Ovary (tissue), 9 donors: ENCODE results near the gene AMBRA1. TPM values are rescaled to one million over a fixed set of nuclear protein-coding genes. Genes with fewer than 3 reads are reported as not detected.

Experiments
- DNase-seq, 5 donors: peaks; one replicate each; pipeline ENCODE4 v3.0.0-alpha.2; 2019 to 2020
- H3K27ac ChIP-seq, 2 donors: fragments of 200-600 bp; one replicate each; pipeline versions ENCODE4 v1.5.1 to v1.8.0; 2019 to 2022
- H3K27me3 ChIP-seq: fragments of 200-600 bp; one replicate; pipeline ENCODE4 v1.8.0; 2022
- H3K36me3 ChIP-seq: fragments of 200-600 bp; sonication (generic); one replicate; pipeline ENCODE4 v1.5.1; 2019
- H3K4me1 ChIP-seq: one replicate; pipeline ENCODE4 v1.8.1; 2013; ENCODE audit warnings: mild to moderate bottlenecking, moderate library complexity; ENCODE audit not compliant: insufficient read depth
- H3K4me3 ChIP-seq: fragments of 200-600 bp; sonication (generic); one replicate; pipeline ENCODE4 v1.5.1; 2017
- H3K9me3 ChIP-seq, 2 donors: fragments of 200-600 bp in 1 of 2; sonication (generic) in 1 of 2; one replicate each; pipeline versions ENCODE4 v1.5.1 to v1.8.1; 2013 to 2019; ENCODE audit warnings: mild to moderate bottlenecking in 1 of 2, moderate library complexity in 1 of 2
- CTCF ChIP-seq, 3 donors: fragments of 450-650 bp in 2 of 3; fragments of 200-600 bp in 1 of 3; IDR thresholded peaks; one replicate each; pipeline versions ENCODE4 v1.5.1 to v1.8.0; 2016 to 2022; ENCODE audit warnings: antibody characterized with exemption in 3 of 3, mild to moderate bottlenecking in 1 of 3
- EP300 ChIP-seq: sonication (generic); formaldehyde crosslinking; IDR thresholded peaks from one replicate; pipeline ENCODE4 v1.6.1; 2017; ENCODE audit warnings: antibody characterized with exemption
- POLR2A ChIP-seq: fragments of 450-650 bp; IDR thresholded peaks from one replicate; pipeline ENCODE4 v1.6.1; 2017; ENCODE audit warnings: antibody characterized with exemption, mild to moderate bottlenecking, moderate library complexity
- WGBS, 3 donors: extraction: QIAGEN DNeasy Blood & Tissue Kit in 1 of 3; methylation state at CpG; one replicate each; pipeline versions ENCODE4 v1.1.5 to v1.1.7; 2013 to 2017; 5-methylcytosine and 5-hydroxymethylcytosine counted together
- intact Hi-C, 4 donors: fragments of 100-400 bp; cut with DNase I; formaldehyde crosslinking; loops; one replicate each; pipeline versions ENCODE4 v1.11.0 to v1.15.1; 2022 to 2023
- polyA plus RNA-seq, 2 donors: library from polyadenylated mRNA; stranded (reverse); fragments of 200-250 nt in 1 of 2; fragments of 350-450 nt in 1 of 2; fragmentation: Illumina TruSeq in 1 of 2; extraction: RNeasy Lipid Tissue Mini Kit (QIAGEN cat#74804) in 1 of 2; gene quantifications; one replicate each; pipeline ENCODE4 v1.2.3, GENCODE V29; 2013 to 2014
- total RNA-seq, 7 donors: library from RNA; depleted of rRNA in 2 of 7; stranded (reverse); fragments of >200 nt in 2 of 7; fragmentation: NEBNext Ultra II Directional in 3 of 7; extraction: Animal tissue kit (Norgen Biotek cat#: 25700) in 3 of 7; gene quantifications; one replicate each; pipeline versions ENCODE4 v1.1.0 to v1.2.4, GENCODE V29; 2016 to 2023
- donor health status: DM: no; HTN: no; CAD: no; lungs with moderate emphysema.
- donor health status: DM: no; HTN: no; CAD: no.
- donor health status: Bipolar disorder and iron deficiency.
- donor health status: DM: yes; HTN: yes; CAD: no.
- donor health status: DM: no; HTN: no; CAD: no.
- donor health status: DM: yes; HTN: yes; CAD: no.

Gene AMBRA1
- total and polyA plus RNA-seq, 9 donors = 18.7 to 38.1 (median 30.1) TPM

- Histone ChIP-seq H3K27me3 (no peaks in the 10 kb centered on the region), H3K27ac (no peak overlapping the region), H3K36me3 (no peaks in the 10 kb centered on the region), H3K4me3 (no peak overlapping the region), H3K4me1 (peaks cover 10% of the 10 kb centered on the region), H3K9me3 (no peaks in the 10 kb centered on the region)
- intact Hi-C loops = no loop called here
- WGBS, 3 donors = 14 to 29% (median 25%) methylated on average over 2 of the region's 2 CpGs
- TF ChIP-seq EP300 = no peak
- no peak for TF ChIP-seq CTCF (IDR thresholded peaks at IDR 0.05)
- no peak for TF ChIP-seq POLR2A
- DNase-seq = no peak
Observed at GRCh38 chr11:46555267-46556054, 38.4 kb downstream of the AMBRA1 start.

GRCh38 chr11:46554213-46555147 lies 39.3 kb downstream of the AMBRA1 start:
- intact Hi-C loops = no loop called here
- H3K9me3 ChIP-seq = no peaks in the 10 kb centered on the region
- no peak overlapping the region for H3K4me3 ChIP-seq
- H3K27ac ChIP-seq = peak overlapping the region in 1 of 2 donors; percentile 40
- TF ChIP-seq POLR2A (no peak), EP300 (no peak)
- WGBS, 3 donors = 77 to 79% (median 78%) methylated on average over 5 of the region's 5 CpGs
- DNase-seq = no peak
- H3K27me3 ChIP-seq = no peaks in the 10 kb centered on the region
- H3K4me1 ChIP-seq = peaks cover 10% of the 10 kb centered on the region
- H3K36me3 ChIP-seq = no peaks in the 10 kb centered on the region

GRCh38 chr11:46553814-46554212 lies 40.0 kb downstream of the AMBRA1 start:
- Histone ChIP-seq H3K27ac (peak overlapping the region in 1 of 2 donors; percentile 8), H3K4me3 (no peak overlapping the region), H3K36me3 (no peaks in the 10 kb centered on the region), H3K27me3 (no peaks in the 10 kb centered on the region), H3K9me3 (no peaks in the 10 kb centered on the region), H3K4me1 (peaks cover 10% of the 10 kb centered on the region)
- DNase-seq = no peak
- TF ChIP-seq EP300 = no peak
- TF ChIP-seq CTCF (IDR thresholded peaks at IDR 0.05) = no peak
- TF ChIP-seq POLR2A = no peak
- intact Hi-C loops = no loop called here
- WGBS, 3 donors = 19 to 23% (median 19%) methylated on average over 1 of the region's 1 CpG

GRCh38 chr11:46551261-46551660 lies 42.6 kb downstream of the AMBRA1 start:
- TF ChIP-seq CTCF (IDR thresholded peaks at IDR 0.05) = no peak
- no peak for TF ChIP-seq POLR2A
- no peak for TF ChIP-seq EP300
- H3K27ac ChIP-seq = no peak overlapping the region
- intact Hi-C loops = no loop called here
- no peak overlapping the region for H3K4me3 ChIP-seq
- H3K36me3 ChIP-seq = no peaks in the 10 kb centered on the region
- WGBS, 3 donors = 97 to 98% (median 98%) methylated on average over 7 of the region's 7 CpGs
- no peak for DNase-seq
- no peaks in the 10 kb centered on the region for H3K9me3 ChIP-seq
- peaks cover 10% of the 10 kb centered on the region for H3K4me1 ChIP-seq
- no peaks in the 10 kb centered on the region for H3K27me3 ChIP-seq
